Regular cardiac myocyte (primary cell): ENCODE results near the gene SERPINE1. TPM values are rescaled to one million over a fixed set of nuclear protein-coding genes. Genes with fewer than 3 reads are reported as not detected.

Source experiments
- total RNA-seq: library from RNA; depleted of rRNA; stranded (reverse); fragments of >200 nt; gene quantifications from 2 replicates; pipeline ENCODE4 v1.2.3, GENCODE V29; 2014

The SERPINE1 gene
- total RNA-seq, result 2,435 and 2,576 TPM in 2 replicates

GRCh38 chr7:101126651-101127459, at the start of gene SERPINE1:
Gene SERPINE1, plus strand, starts transcription at chr7:101127104. Its CDS starts 1,290 bp downstream, at chr7:101128394.

GRCh38 chr7:101085162-101085964, 41.5 kb upstream of the SERPINE1 start, which contains the start of gene TRIM56:
Gene TRIM56, plus strand, starts transcription at chr7:101085481. Its CDS starts 1,832 bp downstream, at chr7:101087313.

GRCh38 chr7:101153969-101154692, 27.2 kb downstream of the SERPINE1 start, which contains the start of gene AP1S1:
Gene AP1S1, plus strand, starts transcription at chr7:101154476. Its CDS starts 39 bp downstream, at chr7:101154515.

GRCh38 chr7:101165075-101165957, 38.4 kb downstream of the SERPINE1 start, which contains the start of gene VGF:
Gene VGF, minus strand, starts transcription at chr7:101165569. Its CDS starts 726 bp downstream, at chr7:101164843.

GRCh38 chr7:101180130-101180755, 53.3 kb downstream of the SERPINE1 start, which contains the start of gene NAT16:
Gene NAT16, minus strand, starts transcription at chr7:101180293. Its CDS starts 5,486 bp downstream, at chr7:101174807.

Other genes with a start within 250 kb of the SERPINE1 start
- gene UFSP1, start 237.4 kb upstream of the SERPINE1 start, total RNA-seq, result 6.1 and 6.8 TPM in 2 replicates
- under 0.01 and 0.28 TPM in 2 replicates for gene ACHE, start 231.2 kb upstream of the SERPINE1 start, total RNA-seq
- not detected in 2 replicates for gene MUC3A, start 177.6 kb upstream of the SERPINE1 start, total RNA-seq
- gene MUC12, start 157.5 kb upstream of the SERPINE1 start, total RNA-seq, result 0.19 TPM in 1 of 2 replicates, not detected in the other
- gene MUC17, start 107.0 kb upstream of the SERPINE1 start, total RNA-seq, result not detected in 2 replicates
- gene TRIM56, start 41.6 kb upstream of the SERPINE1 start, total RNA-seq, result 12.8 and 18.3 TPM in 2 replicates
- 138 and 216 TPM in 2 replicates for gene AP1S1, start 27.4 kb downstream of the SERPINE1 start, total RNA-seq
- gene VGF, start 38.5 kb downstream of the SERPINE1 start, total RNA-seq, result under 0.01 TPM in 1 of 2 replicates, not detected in the other
- gene NAT16, start 53.2 kb downstream of the SERPINE1 start, total RNA-seq, result not detected in 2 replicates
- gene MOGAT3, start 73.9 kb downstream of the SERPINE1 start, total RNA-seq, result not detected in 2 replicates
- 58.9 and 84.0 TPM in 2 replicates for gene PLOD3, start 90.5 kb downstream of the SERPINE1 start, total RNA-seq
- 86.0 and 115 TPM in 2 replicates for gene ZNHIT1, start 91.1 kb downstream of the SERPINE1 start, total RNA-seq
- 1.7 and 4.2 TPM in 2 replicates for gene CLDN15, start 110.7 kb downstream of the SERPINE1 start, total RNA-seq
- gene FIS1, start 118.0 kb downstream of the SERPINE1 start, total RNA-seq, result 192 and 275 TPM in 2 replicates
- gene IFT22, start 194.7 kb downstream of the SERPINE1 start, total RNA-seq, result 20.7 and 22.0 TPM in 2 replicates
- gene COL26A1, start 235.8 kb downstream of the SERPINE1 start, total RNA-seq, result under 0.01 TPM in 1 of 2 replicates, not detected in the other